Psoas muscle (tissue), 8 donors: Measurements from ENCODE around the gene DPP8. TPM values are rescaled to one million over a fixed set of nuclear protein-coding genes. Genes with fewer than 3 reads are reported as not detected.

ENCODE experiments used
- ATAC-seq, 4 donors: fragments of 200-7000 bp; cut with Tn5 transposase; one replicate each; pipeline ENCODE4 v1.9.1; 2020; ENCODE audit warnings: moderate library complexity in 3 of 4, mild to moderate bottlenecking in 2 of 4
- DNase-seq, 2 donors: peaks; one replicate each; pipeline ENCODE4 v3.0.0-alpha.2; 2020
- H3K27ac ChIP-seq: fragments of 200-600 bp; one replicate; pipeline ENCODE4 v1.8.0; 2022
- H3K27me3 ChIP-seq, 3 donors: fragments of 200-600 bp in 1 of 3; one replicate each; pipeline versions ENCODE4 v1.6.1 to v1.8.0; 2013 to 2022; ENCODE audit warnings: low read length in 2 of 3, mild to moderate bottlenecking in 2 of 3, moderate library complexity in 1 of 3; ENCODE audit not compliant: insufficient read depth in 3 of 3
- H3K36me3 ChIP-seq, 2 donors: fragments of 200-600 bp in 1 of 2; one replicate each; pipeline versions ENCODE4 v1.6.1 to v1.8.0; 2013 to 2022; ENCODE audit warnings: low read depth in 1 of 2, mild to moderate bottlenecking in 1 of 2, moderate library complexity in 1 of 2; ENCODE audit not compliant: insufficient read depth in 1 of 2
- H3K4me1 ChIP-seq: fragments of 200-600 bp; one replicate; pipeline ENCODE4 v1.8.0; 2022
- H3K4me3 ChIP-seq: fragments of 200-600 bp; one replicate; pipeline ENCODE4 v1.8.0; 2022; ENCODE audit warnings: mild to moderate bottlenecking
- H3K9me3 ChIP-seq: fragments of 200-600 bp; one replicate; pipeline ENCODE4 v1.8.0; 2022
- WGBS, 3 donors: extraction: QIAGEN DNeasy Blood & Tissue Kit; methylation state at CpG; one replicate each; pipeline versions ENCODE4 v1.1.6 to v1.1.7; 2013; 5-methylcytosine and 5-hydroxymethylcytosine counted together
- intact Hi-C, 2 donors: fragments of 100-400 bp; cut with DNase I; formaldehyde crosslinking; loops; one replicate each; pipeline versions ENCODE4 v1.11.0 to v1.14.2; 2022
- polyA plus RNA-seq, 3 donors: library from polyadenylated mRNA; stranded (reverse); fragments of 200-250 nt; gene quantifications; one replicate each; pipeline ENCODE4 v1.2.3, GENCODE V29; 2013
- total RNA-seq, 4 donors: library from RNA; stranded (reverse); fragmentation: NEBNext Ultra II Directional in 2 of 4; extraction: Animal tissue kit (Norgen Biotek cat#: 25700) in 2 of 4; gene quantifications; one replicate each; pipeline versions ENCODE4 v1.2.1 to v1.2.4, GENCODE V29; 2021 to 2023
- TF ChIP-seq, protein P1 (sequence below): fragments of 200-600 bp; IDR thresholded peaks from one replicate; pipeline ENCODE4 v1.8.0; 2022; ENCODE audit warnings: antibody characterized with exemption
- donor health status: healthy with polysubstance abuse.
- donor health status: DM: no; HTN: no; CAD: no; lungs with moderate emphysema.
- donor health status: Bipolar disorder and iron deficiency.
- donor health status: healthy.
- donor health status: DM: yes; HTN: yes; CAD: no.
- donor health status: DM: no; HTN: no; CAD: no.
- donor health status: DM: no; HTN: no; CAD: no.
- donor health status: DM: yes; HTN: yes; CAD: no.

Gene DPP8
- total and polyA plus RNA-seq, 7 donors: 9.1 to 39.6 (median 31.5) TPM

- 85 to 92% (median 87%) methylated on average over 4 of the region's 4 CpGs for WGBS, 3 donors
- Histone ChIP-seq H3K36me3 (peaks cover 0 to 10% of the 10 kb centered on the region in 2 donors), H3K27me3 (no peaks in the 10 kb centered on the region), H3K4me1 (peaks cover 20% of the 10 kb centered on the region), H3K27ac (no peak overlapping the region), H3K4me3 (no peak overlapping the region), H3K9me3 (no peaks in the 10 kb centered on the region)
- intact Hi-C loops: no loop called here
- TF ChIP-seq, protein P1, sequence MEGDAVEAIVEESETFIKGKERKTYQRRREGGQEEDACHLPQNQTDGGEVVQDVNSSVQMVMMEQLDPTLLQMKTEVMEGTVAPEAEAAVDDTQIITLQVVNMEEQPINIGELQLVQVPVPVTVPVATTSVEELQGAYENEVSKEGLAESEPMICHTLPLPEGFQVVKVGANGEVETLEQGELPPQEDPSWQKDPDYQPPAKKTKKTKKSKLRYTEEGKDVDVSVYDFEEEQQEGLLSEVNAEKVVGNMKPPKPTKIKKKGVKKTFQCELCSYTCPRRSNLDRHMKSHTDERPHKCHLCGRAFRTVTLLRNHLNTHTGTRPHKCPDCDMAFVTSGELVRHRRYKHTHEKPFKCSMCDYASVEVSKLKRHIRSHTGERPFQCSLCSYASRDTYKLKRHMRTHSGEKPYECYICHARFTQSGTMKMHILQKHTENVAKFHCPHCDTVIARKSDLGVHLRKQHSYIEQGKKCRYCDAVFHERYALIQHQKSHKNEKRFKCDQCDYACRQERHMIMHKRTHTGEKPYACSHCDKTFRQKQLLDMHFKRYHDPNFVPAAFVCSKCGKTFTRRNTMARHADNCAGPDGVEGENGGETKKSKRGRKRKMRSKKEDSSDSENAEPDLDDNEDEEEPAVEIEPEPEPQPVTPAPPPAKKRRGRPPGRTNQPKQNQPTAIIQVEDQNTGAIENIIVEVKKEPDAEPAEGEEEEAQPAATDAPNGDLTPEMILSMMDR: no peak
- ATAC-seq (no peak), DNase-seq (no peak)
These were observed 1.3 kb upstream of the DPP8 start for GRCh38 chr15:65518633-65519285.

GRCh38 chr15:65517866-65518207 lies 348 bp upstream of the DPP8 start:
- H3K4me3 ChIP-seq: peak overlapping the region; percentile 100
- DNase-seq (no peak), ATAC-seq (peak in 3 of 4 donors; percentile 2 to 23 (median 9))
- H3K36me3 ChIP-seq: peaks cover 0 to 10% of the 10 kb centered on the region in 2 donors
- intact Hi-C loops: no loop called here
- no peaks in the 10 kb centered on the region for H3K9me3 ChIP-seq
- H3K27me3 ChIP-seq: no peaks in the 10 kb centered on the region
- 7 to 16% (median 15%) methylated on average over 8 of the region's 8 CpGs for WGBS, 3 donors
- TF ChIP-seq, protein P1: no peak
- H3K27ac ChIP-seq: peak overlapping the region; percentile 98
- peaks cover 29% of the 10 kb centered on the region for H3K4me1 ChIP-seq

GRCh38 chr15:65512807-65513416 lies 4.6 kb downstream of the DPP8 start:
- TF ChIP-seq, protein P1: no peak
- Histone ChIP-seq H3K4me1 (peaks cover 48% of the 10 kb centered on the region), H3K4me3 (peak overlapping the region; percentile 47), H3K36me3 (peaks cover 0 to 44% of the 10 kb centered on the region in 2 donors), H3K9me3 (no peaks in the 10 kb centered on the region), H3K27me3 (no peaks in the 10 kb centered on the region), H3K27ac (peak overlapping the region; percentile 73)
- ATAC-seq (no peak), DNase-seq (peak; percentile 30 to 66)
- WGBS, 3 donors: 16 to 29% (median 19%) methylated on average over 10 of the region's 10 CpGs
- intact Hi-C loops: no loop called here

- 27 to 52% (median 31%) methylated on average over 5 of the region's 5 CpGs for WGBS, 3 donors
- peaks cover 0 to 51% of the 10 kb centered on the region in 2 donors for H3K36me3 ChIP-seq
- intact Hi-C loops: no loop called here
- ATAC-seq (no peak), DNase-seq (no peak)
- H3K4me1 ChIP-seq: peaks cover 51% of the 10 kb centered on the region
- peak overlapping the region; percentile 73 for H3K27ac ChIP-seq
- no peaks in the 10 kb centered on the region for H3K27me3 ChIP-seq
- peak overlapping the region; percentile 47 for H3K4me3 ChIP-seq
- TF ChIP-seq, protein P1: no peak
- no peaks in the 10 kb centered on the region for H3K9me3 ChIP-seq
These were observed 5.3 kb downstream of the DPP8 start for GRCh38 chr15:65512189-65512588.
